NCI-H69 (cell line): Measurements from ENCODE around the gene GRAMD2A.

Experiments used
- DNase-seq: peaks from one replicate; lab custom pipeline; 2025; lab: John Stamatoyannopoulos, UW

The GRAMD2A gene

GRCh38 chr15:72197460-72198355 is at the start of gene GRAMD2A:
Gene GRAMD2A, minus strand, starts transcription at chr15:72197787.
- DNase-seq: peak; percentile 26

- DNase-seq: no peak
Measured at GRCh38 chr15:72242775-72243370, 45.3 kb upstream of the GRAMD2A start.

GRCh38 chr15:72239652-72240051 is 42.1 kb upstream of the GRAMD2A start:
- DNase-seq: no peak

GRCh38 chr15:72238586-72238985 is 41.0 kb upstream of the GRAMD2A start:
- no peak for DNase-seq

- no peak for DNase-seq
Measured at GRCh38 chr15:72237853-72238224, 40.3 kb upstream of the GRAMD2A start.

GRCh38 chr15:72237029-72237852 is 39.7 kb upstream of the GRAMD2A start:
- DNase-seq: peak; percentile 10

- DNase-seq: no peak
Measured at GRCh38 chr15:72236381-72237003, 38.9 kb upstream of the GRAMD2A start.

GRCh38 chr15:72235298-72235697 is 37.7 kb upstream of the GRAMD2A start:
- no peak for DNase-seq

- DNase-seq: no peak
Measured at GRCh38 chr15:72233769-72234168, 36.2 kb upstream of the GRAMD2A start.

- peak; percentile 90 for DNase-seq
Measured at GRCh38 chr15:72231833-72232478, 34.4 kb upstream of the GRAMD2A start.

GRCh38 chr15:72231066-72231832 is 33.7 kb upstream of the GRAMD2A start, which contains the start of gene PKM:
Gene PKM, minus strand, starts transcription at chr15:72231190. Its CDS starts 12,093 bp downstream, at chr15:72219097.
- peak; percentile 98 for DNase-seq

- DNase-seq: peak; percentile 91
Measured at GRCh38 chr15:72230197-72231065, 32.8 kb upstream of the GRAMD2A start.

- no peak for DNase-seq
Measured at GRCh38 chr15:72229947-72230196, 32.3 kb upstream of the GRAMD2A start.

GRCh38 chr15:72229076-72229946 is 31.7 kb upstream of the GRAMD2A start:
- DNase-seq: peak; percentile 33

- DNase-seq: no peak
Measured at GRCh38 chr15:72227720-72228119, 30.1 kb upstream of the GRAMD2A start.

- peak; percentile 2 for DNase-seq
Measured at GRCh38 chr15:72227192-72227586, 29.6 kb upstream of the GRAMD2A start.

GRCh38 chr15:72223278-72223677 is 25.7 kb upstream of the GRAMD2A start:
- no peak for DNase-seq

GRCh38 chr15:72222393-72222792 is 24.8 kb upstream of the GRAMD2A start:
- DNase-seq: peak; percentile 5

- DNase-seq: no peak
Measured at GRCh38 chr15:72220687-72221086, 23.1 kb upstream of the GRAMD2A start.
